Measurements from ENCODE around the gene TPRG1L. TPM values are rescaled to one million over a fixed set of nuclear protein-coding genes. Genes with fewer than 3 reads are reported as not detected.
A peak's percentile ranks its signal among the peaks of the same experiment; 100 is the strongest.

The TPRG1L gene
- total RNA-seq, 1 donor from 2014 or later: 10.6 TPM

DNA sequence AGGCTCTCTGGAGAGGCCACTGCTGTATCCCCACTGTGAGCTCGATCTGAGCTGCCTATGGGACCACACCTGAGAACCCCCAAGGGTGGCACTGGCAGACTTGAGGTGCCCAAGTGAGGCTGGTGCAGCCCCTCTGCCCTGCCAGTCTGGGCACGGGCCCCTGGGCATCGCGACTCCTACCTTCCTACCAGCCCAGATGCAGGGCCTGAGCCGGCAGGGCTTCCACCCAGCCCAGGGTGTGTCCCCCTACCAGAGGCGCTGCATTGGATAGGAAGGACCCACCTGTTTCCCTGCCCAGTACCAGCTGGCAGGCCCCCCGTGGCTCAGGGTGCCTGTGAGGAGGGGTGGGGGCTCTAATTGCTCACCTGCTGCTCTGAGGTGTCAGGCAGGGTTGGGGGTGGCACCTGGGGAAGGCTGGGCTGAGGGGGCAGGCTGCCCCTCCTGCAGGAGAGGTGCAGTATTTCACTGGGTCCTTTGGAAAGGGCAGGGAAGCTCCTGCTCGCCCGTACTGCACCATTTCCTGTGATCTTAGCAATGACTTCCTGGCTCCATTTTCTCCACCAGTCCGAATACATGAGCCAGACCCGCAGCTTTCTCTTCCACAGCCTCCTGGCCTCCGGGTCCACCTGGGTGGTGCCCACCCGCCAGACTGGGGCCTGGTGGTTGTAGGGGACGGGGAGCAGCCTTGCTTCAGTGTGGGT, 39.3 kb downstream of the TPRG1L start:
- no peak overlapping the region for H2AFZ ChIP-seq (replicated peaks)
- H3F3A ChIP-seq (ENCODE audit: low read depth): no peaks in the 10 kb centered on the region
- H3K27me3 ChIP-seq: peaks cover 50% of the 10 kb centered on the region
- Mint-ChIP-seq H3K27me3 (ENCODE audit: insufficient read depth, low read depth) (peaks cover 10% of the 10 kb centered on the region), H3K27ac (no peak overlapping the region), H3K4me3 (no peak overlapping the region), H3K36me3 (peaks cover 3% of the 10 kb centered on the region), H3K9me3 (no peaks in the 10 kb centered on the region), H3K4me1 (peaks cover 16% of the 10 kb centered on the region)
- no peaks in the 10 kb centered on the region for H3K4me1 ChIP-seq
- H4K20me1 ChIP-seq (ENCODE audit: low read depth): no peaks in the 10 kb centered on the region
- no peak for DNase-seq (ENCODE audit: low spot score)
- H3K36me3 ChIP-seq: no peaks in the 10 kb centered on the region
- no peaks in the 10 kb centered on the region for H3K9me3 ChIP-seq (ENCODE audit: low read depth)
- H3K4me3 ChIP-seq: no peak overlapping the region
- H3K4me2 ChIP-seq: no peak overlapping the region
- H3K27ac ChIP-seq: no peak overlapping the region
- no peak for TF ChIP-seq EZH2phosphoT487 (IDR thresholded peaks at IDR 0.05)
- TF ChIP-seq, protein P1, sequence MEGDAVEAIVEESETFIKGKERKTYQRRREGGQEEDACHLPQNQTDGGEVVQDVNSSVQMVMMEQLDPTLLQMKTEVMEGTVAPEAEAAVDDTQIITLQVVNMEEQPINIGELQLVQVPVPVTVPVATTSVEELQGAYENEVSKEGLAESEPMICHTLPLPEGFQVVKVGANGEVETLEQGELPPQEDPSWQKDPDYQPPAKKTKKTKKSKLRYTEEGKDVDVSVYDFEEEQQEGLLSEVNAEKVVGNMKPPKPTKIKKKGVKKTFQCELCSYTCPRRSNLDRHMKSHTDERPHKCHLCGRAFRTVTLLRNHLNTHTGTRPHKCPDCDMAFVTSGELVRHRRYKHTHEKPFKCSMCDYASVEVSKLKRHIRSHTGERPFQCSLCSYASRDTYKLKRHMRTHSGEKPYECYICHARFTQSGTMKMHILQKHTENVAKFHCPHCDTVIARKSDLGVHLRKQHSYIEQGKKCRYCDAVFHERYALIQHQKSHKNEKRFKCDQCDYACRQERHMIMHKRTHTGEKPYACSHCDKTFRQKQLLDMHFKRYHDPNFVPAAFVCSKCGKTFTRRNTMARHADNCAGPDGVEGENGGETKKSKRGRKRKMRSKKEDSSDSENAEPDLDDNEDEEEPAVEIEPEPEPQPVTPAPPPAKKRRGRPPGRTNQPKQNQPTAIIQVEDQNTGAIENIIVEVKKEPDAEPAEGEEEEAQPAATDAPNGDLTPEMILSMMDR (IDR thresholded peaks at IDR 0.05): no peak
- no peak for TF ChIP-seq EZH2 (IDR thresholded peaks at IDR 0.05)
- H3K79me2 ChIP-seq (ENCODE audit: low read depth): no peaks in the 10 kb centered on the region
- H3K9ac ChIP-seq: no peak overlapping the region

DNA sequence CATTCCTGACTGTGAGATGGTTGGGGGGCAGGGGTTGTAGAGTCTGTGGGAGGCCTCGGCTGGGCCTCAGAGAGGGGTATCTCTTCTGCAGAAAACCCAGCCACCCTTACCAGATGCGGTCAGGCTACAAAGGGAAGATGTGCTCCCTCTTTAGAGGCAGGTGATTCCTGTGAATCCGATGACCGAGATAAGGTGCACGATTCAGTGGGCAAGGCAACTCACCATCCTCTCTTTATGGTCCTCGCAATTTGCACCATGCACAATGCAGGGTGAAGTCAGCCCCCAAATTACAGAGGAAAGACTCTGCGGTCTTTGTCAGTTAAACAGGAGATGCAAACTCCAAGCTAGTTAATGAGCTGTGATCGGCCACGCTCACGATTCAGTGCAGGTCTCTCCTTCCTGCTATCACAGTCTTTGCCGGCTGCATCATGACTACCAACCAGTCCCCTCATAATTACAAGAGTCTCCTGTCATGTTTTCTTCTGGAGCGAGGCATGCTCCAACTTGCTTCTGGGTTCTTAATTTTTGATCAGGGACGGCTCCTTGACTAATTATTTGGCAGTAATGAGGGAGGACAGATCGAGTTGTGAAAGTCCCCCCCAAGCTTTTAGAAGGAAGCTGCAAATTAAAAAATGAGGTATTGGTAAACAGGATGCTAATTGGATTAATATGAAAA, 40.0 kb downstream of the TPRG1L start:
- DNase-seq (ENCODE audit: low spot score): no peak
- peaks cover 10% of the 10 kb centered on the region for H3K27me3 Mint-ChIP-seq (ENCODE audit: insufficient read depth, low read depth)
- no peaks in the 10 kb centered on the region for H3K79me2 ChIP-seq (ENCODE audit: low read depth)
- peaks cover 20% of the 10 kb centered on the region for H3K4me1 Mint-ChIP-seq
- H3K4me1 ChIP-seq: no peaks in the 10 kb centered on the region
- H3K36me3 ChIP-seq: no peaks in the 10 kb centered on the region
- H3K27ac ChIP-seq: no peak overlapping the region
- H3K9me3 Mint-ChIP-seq: no peaks in the 10 kb centered on the region
- no peaks in the 10 kb centered on the region for H3K9me3 ChIP-seq (ENCODE audit: low read depth)
- H3K36me3 Mint-ChIP-seq: peaks cover 3% of the 10 kb centered on the region
- H3F3A ChIP-seq (ENCODE audit: low read depth): no peaks in the 10 kb centered on the region
- peak overlapping the region; percentile 46 for H3K27ac Mint-ChIP-seq
- H3K4me3 Mint-ChIP-seq: no peak overlapping the region
- no peak overlapping the region for H3K4me2 ChIP-seq
- H4K20me1 ChIP-seq (ENCODE audit: low read depth): no peaks in the 10 kb centered on the region
- no peak overlapping the region for H2AFZ ChIP-seq (replicated peaks)
- no peak overlapping the region for H3K9ac ChIP-seq
- peaks cover 46% of the 10 kb centered on the region for H3K27me3 ChIP-seq
- TF ChIP-seq, protein P1 (IDR thresholded peaks at IDR 0.05): no peak
- H3K4me3 ChIP-seq: no peak overlapping the region

DNA sequence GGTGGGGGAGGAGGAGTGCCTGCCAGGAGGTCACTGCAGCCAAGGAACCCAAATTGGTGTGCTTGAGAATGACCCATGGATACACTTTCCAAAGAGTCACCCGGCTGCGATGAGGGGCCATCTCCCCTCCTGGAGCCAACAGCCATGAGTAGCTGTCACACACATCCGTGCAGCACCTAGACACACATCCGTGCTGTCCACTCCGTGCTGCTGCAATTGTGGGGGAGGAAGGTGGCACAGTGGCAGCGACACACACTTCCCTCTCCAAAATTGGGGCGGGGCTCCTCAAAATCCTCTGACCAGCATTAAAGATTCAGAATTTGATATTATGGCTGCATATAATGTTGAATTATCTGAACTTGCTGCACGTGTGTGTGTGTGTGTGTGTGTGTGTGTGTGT, 43.3 kb downstream of the TPRG1L start:
- Histone ChIP-seq H3K4me3 (no peak overlapping the region), H4K20me1 (ENCODE audit: low read depth) (no peaks in the 10 kb centered on the region), H3K27me3 (peaks cover 44% of the 10 kb centered on the region), H3K36me3 (no peaks in the 10 kb centered on the region), H3K27ac (no peak overlapping the region), H3K9ac (no peak overlapping the region), H3F3A (ENCODE audit: low read depth) (no peaks in the 10 kb centered on the region), H3K9me3 (ENCODE audit: low read depth) (no peaks in the 10 kb centered on the region), H3K79me2 (ENCODE audit: low read depth) (no peaks in the 10 kb centered on the region), H2AFZ (replicated peaks) (no peak overlapping the region), H3K4me1 (no peaks in the 10 kb centered on the region), H3K4me2 (no peak overlapping the region)
- H3K4me1 Mint-ChIP-seq: peaks cover 27% of the 10 kb centered on the region
- H3K27ac Mint-ChIP-seq: peak overlapping the region; percentile 57
- peaks cover 13% of the 10 kb centered on the region for H3K27me3 Mint-ChIP-seq (ENCODE audit: insufficient read depth, low read depth)
- H3K36me3 Mint-ChIP-seq: peaks cover 3% of the 10 kb centered on the region
- DNase-seq (ENCODE audit: low spot score): no peak
- H3K9me3 Mint-ChIP-seq: no peaks in the 10 kb centered on the region
- TF ChIP-seq, protein P1 (IDR thresholded peaks at IDR 0.05): no peak
- TF ChIP-seq EZH2 (IDR thresholded peaks at IDR 0.05) (no peak), EZH2phosphoT487 (IDR thresholded peaks at IDR 0.05) (no peak)
- no peak overlapping the region for H3K4me3 Mint-ChIP-seq

Data from neural progenitor cell (in vitro differentiated cells).